ENCODE measurements around the gene PBX2.
A peak's percentile ranks its signal among the peaks of the same experiment; 100 is the strongest.

The PBX2 gene

GRCh38 chr6:32184084-32184640, 5.8 kb downstream of the PBX2 start, which contains the start of gene AGER:
Gene AGER, minus strand, starts transcription at chr6:32184253. Its CDS starts 31 bp downstream, at chr6:32184222.
- Histone ChIP-seq H3K4me1 (ENCODE audit: control insufficient read depth, insufficient read depth, low read length) (peaks cover 23% of the 10 kb centered on the region), H3K36me3 (ENCODE audit: control insufficient read depth, insufficient read depth, low read length, severe bottlenecking) (peaks cover 46% of the 10 kb centered on the region)

GRCh38 chr6:32183483-32184083, 6.4 kb downstream of the PBX2 start:
- Histone ChIP-seq H3K4me3 (ENCODE audit: low read length) (no peak overlapping the region), H3K36me3 (ENCODE audit: control insufficient read depth, insufficient read depth, low read length, severe bottlenecking) (peaks cover 46% of the 10 kb centered on the region), H3K4me1 (ENCODE audit: control insufficient read depth, insufficient read depth, low read length) (peaks cover 23% of the 10 kb centered on the region), H3K27me3 (replicated peaks; ENCODE audit: control insufficient read depth, insufficient read depth, low read length) (no peaks in the 10 kb centered on the region), H3K9ac (ENCODE audit: low read length) (no peak overlapping the region), H3K9me3 (ENCODE audit: control insufficient read depth, low read length) (no peaks in the 10 kb centered on the region)
- no peak for DNase-seq (ENCODE audit: low read depth)

More at GRCh38 chr6:32184084-32184640, 5.8 kb downstream of the PBX2 start, which contains the start of gene AGER:
- no peaks in the 10 kb centered on the region for H3K27me3 ChIP-seq (replicated peaks; ENCODE audit: control insufficient read depth, insufficient read depth, low read length)
- H3K9me3 ChIP-seq (ENCODE audit: control insufficient read depth, low read length) = no peaks in the 10 kb centered on the region
- DNase-seq (ENCODE audit: low read depth) = no peak
- no peak within 1 kb of the TSS for H3K9ac ChIP-seq (ENCODE audit: low read length)
- no peak within 1 kb of the TSS for H3K4me3 ChIP-seq (ENCODE audit: low read length)

DNA sequence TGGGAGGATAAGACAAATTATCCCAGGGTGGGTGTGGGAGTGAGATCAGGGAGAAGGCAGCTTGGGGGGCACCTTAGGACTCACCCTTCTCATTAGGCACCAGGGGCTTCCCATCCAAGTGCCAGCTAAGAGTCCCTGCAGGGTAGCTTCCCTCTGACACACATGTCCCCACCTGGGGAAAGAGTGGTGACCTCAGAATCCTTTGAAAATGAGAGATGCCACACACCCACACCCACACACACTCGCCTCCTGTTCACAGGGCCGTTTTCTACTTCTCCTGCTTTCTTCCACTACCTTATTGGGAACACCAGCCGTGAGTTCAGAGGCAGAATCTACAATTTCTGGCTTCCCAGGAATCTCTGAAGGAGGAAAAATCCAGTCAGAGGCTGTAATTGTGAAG, 7.0 kb downstream of the PBX2 start:
- no peak for DNase-seq (ENCODE audit: low read depth)
- no peak overlapping the region for H3K9ac ChIP-seq (ENCODE audit: low read length)
- no peaks in the 10 kb centered on the region for H3K27me3 ChIP-seq (replicated peaks; ENCODE audit: control insufficient read depth, insufficient read depth, low read length)
- H3K4me3 ChIP-seq (ENCODE audit: low read length) = no peak overlapping the region
- H3K36me3 ChIP-seq (ENCODE audit: control insufficient read depth, insufficient read depth, low read length, severe bottlenecking) = peaks cover 44% of the 10 kb centered on the region
- H3K9me3 ChIP-seq (ENCODE audit: control insufficient read depth, low read length) = no peaks in the 10 kb centered on the region
- peaks cover 18% of the 10 kb centered on the region for H3K4me1 ChIP-seq (ENCODE audit: control insufficient read depth, insufficient read depth, low read length)

DNA sequence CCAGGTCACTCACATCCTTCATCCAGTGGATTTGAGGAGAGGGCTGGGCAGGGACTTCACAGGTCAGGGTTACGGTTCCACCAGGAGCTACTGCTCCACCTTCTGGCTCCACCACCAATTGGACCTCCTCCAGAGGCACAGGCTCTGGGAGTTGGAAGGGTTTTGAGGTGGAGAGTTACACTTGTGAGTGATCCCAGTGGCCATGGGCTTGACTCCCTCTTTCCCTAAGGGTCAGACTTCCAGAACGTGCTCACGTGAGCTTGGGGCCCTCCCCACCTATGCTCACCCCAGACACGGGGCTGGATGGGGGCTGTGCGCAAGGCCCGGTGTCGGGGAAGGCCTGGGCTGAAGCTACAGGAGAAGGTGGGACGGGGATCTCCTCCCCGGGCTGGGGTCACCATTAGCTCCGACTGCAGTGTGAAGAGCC, 7.4 kb downstream of the PBX2 start:
- peaks cover 17% of the 10 kb centered on the region for H3K4me1 ChIP-seq (ENCODE audit: control insufficient read depth, insufficient read depth, low read length)
- H3K4me3 ChIP-seq (ENCODE audit: low read length) = no peak overlapping the region
- no peaks in the 10 kb centered on the region for H3K27me3 ChIP-seq (replicated peaks; ENCODE audit: control insufficient read depth, insufficient read depth, low read length)
- H3K9ac ChIP-seq (ENCODE audit: low read length) = peak overlapping the region; percentile 22
- H3K9me3 ChIP-seq (ENCODE audit: control insufficient read depth, low read length) = no peaks in the 10 kb centered on the region
- H3K36me3 ChIP-seq (ENCODE audit: control insufficient read depth, insufficient read depth, low read length, severe bottlenecking) = peaks cover 40% of the 10 kb centered on the region
- no peak for DNase-seq (ENCODE audit: low read depth)

- H3K36me3 ChIP-seq (ENCODE audit: control insufficient read depth, insufficient read depth, low read length, severe bottlenecking) = peaks cover 34% of the 10 kb centered on the region
- no peak for DNase-seq (ENCODE audit: low read depth)
- H3K27me3 ChIP-seq (replicated peaks; ENCODE audit: control insufficient read depth, insufficient read depth, low read length) = no peaks in the 10 kb centered on the region
- H3K4me3 ChIP-seq (ENCODE audit: low read length) = no peak overlapping the region
- no peaks in the 10 kb centered on the region for H3K9me3 ChIP-seq (ENCODE audit: control insufficient read depth, low read length)
- H3K9ac ChIP-seq (ENCODE audit: low read length) = peak overlapping the region; percentile 22
- peaks cover 22% of the 10 kb centered on the region for H3K4me1 ChIP-seq (ENCODE audit: control insufficient read depth, insufficient read depth, low read length)
Measured at GRCh38 chr6:32181915-32182529, 8.0 kb downstream of the PBX2 start.

DNA sequence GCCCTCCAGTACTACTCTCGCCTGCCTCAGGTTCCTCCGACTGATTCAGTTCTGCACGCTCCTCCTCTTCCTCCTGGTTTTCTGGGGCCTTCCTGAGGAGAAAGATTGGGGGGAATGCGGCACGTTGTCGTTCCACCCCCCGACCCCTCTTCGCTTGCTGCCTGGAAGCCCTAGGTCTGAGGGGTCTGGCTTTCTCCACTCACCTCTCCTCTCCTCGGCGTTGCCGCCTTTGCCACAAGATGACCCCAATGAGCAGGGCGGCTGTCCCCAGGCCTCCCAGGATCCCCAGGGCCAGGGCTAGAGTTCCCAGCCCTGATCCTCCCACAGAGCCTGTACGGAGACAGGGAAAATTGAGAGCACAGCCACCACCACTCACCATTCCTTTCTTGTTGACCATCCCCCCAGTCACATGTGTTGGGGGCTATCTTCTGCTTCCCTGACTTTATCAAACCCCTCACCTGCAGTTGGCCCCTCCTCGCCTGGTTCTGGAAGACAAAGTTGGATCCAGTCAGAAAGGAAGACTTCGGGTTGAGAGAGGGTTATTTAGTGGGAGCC, 8.8 kb downstream of the PBX2 start:
- Histone ChIP-seq H3K9ac (ENCODE audit: low read length) (no peak overlapping the region), H3K4me3 (ENCODE audit: low read length) (no peak overlapping the region), H3K4me1 (ENCODE audit: control insufficient read depth, insufficient read depth, low read length) (peaks cover 30% of the 10 kb centered on the region), H3K36me3 (ENCODE audit: control insufficient read depth, insufficient read depth, low read length, severe bottlenecking) (peaks cover 26% of the 10 kb centered on the region), H3K27me3 (replicated peaks; ENCODE audit: control insufficient read depth, insufficient read depth, low read length) (no peaks in the 10 kb centered on the region), H3K9me3 (ENCODE audit: control insufficient read depth, low read length) (no peaks in the 10 kb centered on the region)
- DNase-seq (ENCODE audit: low read depth) = no peak

- peaks cover 34% of the 10 kb centered on the region for H3K4me1 ChIP-seq (ENCODE audit: control insufficient read depth, insufficient read depth, low read length)
- no peaks in the 10 kb centered on the region for H3K27me3 ChIP-seq (replicated peaks; ENCODE audit: control insufficient read depth, insufficient read depth, low read length)
- no peak overlapping the region for H3K4me3 ChIP-seq (ENCODE audit: low read length)
- H3K36me3 ChIP-seq (ENCODE audit: control insufficient read depth, insufficient read depth, low read length, severe bottlenecking) = peaks cover 23% of the 10 kb centered on the region
- no peak for DNase-seq (ENCODE audit: low read depth)
- no peaks in the 10 kb centered on the region for H3K9me3 ChIP-seq (ENCODE audit: control insufficient read depth, low read length)
- H3K9ac ChIP-seq (ENCODE audit: low read length) = no peak overlapping the region
Measured at GRCh38 chr6:32179766-32180405, 10.1 kb downstream of the PBX2 start.

GRCh38 chr6:32178547-32179440, 11.2 kb downstream of the PBX2 start:
- no peaks in the 10 kb centered on the region for H3K27me3 ChIP-seq (replicated peaks; ENCODE audit: control insufficient read depth, insufficient read depth, low read length)
- no peaks in the 10 kb centered on the region for H3K9me3 ChIP-seq (ENCODE audit: control insufficient read depth, low read length)
- H3K9ac ChIP-seq (ENCODE audit: low read length) = peak overlapping the region; percentile 92
- H3K4me3 ChIP-seq (ENCODE audit: low read length) = peak overlapping the region; percentile 97
- DNase-seq (ENCODE audit: low read depth) = peak; percentile 40
- H3K36me3 ChIP-seq (ENCODE audit: control insufficient read depth, insufficient read depth, low read length, severe bottlenecking) = peaks cover 23% of the 10 kb centered on the region
- peaks cover 35% of the 10 kb centered on the region for H3K4me1 ChIP-seq (ENCODE audit: control insufficient read depth, insufficient read depth, low read length)

DNA sequence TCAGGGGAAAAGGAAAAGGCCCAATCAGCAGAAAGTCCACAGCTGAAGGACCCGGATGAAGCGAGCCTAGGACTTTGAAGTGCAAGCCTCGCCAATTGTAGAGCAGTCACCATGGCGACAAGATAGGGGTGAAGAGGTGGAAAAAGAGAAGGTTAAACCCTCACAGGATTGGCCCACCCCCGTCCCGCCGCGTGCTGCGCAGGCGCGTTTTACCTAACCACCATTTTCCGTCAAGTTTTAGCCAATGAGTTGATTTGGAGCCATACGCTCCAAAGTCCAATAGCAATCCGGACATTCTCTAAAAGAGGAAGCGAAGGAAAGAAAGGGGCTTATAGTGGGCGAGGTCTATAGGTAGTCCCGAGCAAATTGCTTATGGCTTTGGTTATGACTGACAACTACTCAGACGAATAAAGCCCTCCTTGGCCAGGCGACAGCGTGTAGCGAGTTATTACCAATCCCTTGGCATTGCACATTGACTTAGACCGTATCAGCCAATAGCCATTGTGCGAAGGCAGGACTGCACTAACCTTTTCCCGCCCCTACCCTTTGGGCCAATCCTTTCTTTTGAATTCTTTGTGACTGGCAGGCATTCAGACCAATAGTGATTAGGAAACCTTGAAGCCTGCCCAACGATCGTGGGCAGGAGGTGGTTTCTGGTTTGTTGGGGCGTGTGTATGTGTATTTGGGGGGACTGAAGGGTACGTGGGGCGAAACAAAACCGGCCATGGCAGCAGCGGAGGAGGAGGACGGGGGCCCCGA, 12.0 kb downstream of the PBX2 start, which contains the start of gene RNF5:
Gene RNF5 (plus strand): TSS at position 618 of the 759 bp plus-strand sequence. CDS start 107 bp downstream, at position 725.
- no peaks in the 10 kb centered on the region for H3K9me3 ChIP-seq (ENCODE audit: control insufficient read depth, low read length)
- DNase-seq (ENCODE audit: low read depth) = peak; percentile 100
- H3K4me3 ChIP-seq (ENCODE audit: low read length) = peak within 1 kb of the TSS; percentile 97
- H3K36me3 ChIP-seq (ENCODE audit: control insufficient read depth, insufficient read depth, low read length, severe bottlenecking) = peaks cover 23% of the 10 kb centered on the region
- H3K4me1 ChIP-seq (ENCODE audit: control insufficient read depth, insufficient read depth, low read length) = peaks cover 35% of the 10 kb centered on the region
- no peaks in the 10 kb centered on the region for H3K27me3 ChIP-seq (replicated peaks; ENCODE audit: control insufficient read depth, insufficient read depth, low read length)
- H3K9ac ChIP-seq (ENCODE audit: low read length) = peak within 1 kb of the TSS; percentile 92
